ENCODE results near the gene CAPN6.

DNA sequence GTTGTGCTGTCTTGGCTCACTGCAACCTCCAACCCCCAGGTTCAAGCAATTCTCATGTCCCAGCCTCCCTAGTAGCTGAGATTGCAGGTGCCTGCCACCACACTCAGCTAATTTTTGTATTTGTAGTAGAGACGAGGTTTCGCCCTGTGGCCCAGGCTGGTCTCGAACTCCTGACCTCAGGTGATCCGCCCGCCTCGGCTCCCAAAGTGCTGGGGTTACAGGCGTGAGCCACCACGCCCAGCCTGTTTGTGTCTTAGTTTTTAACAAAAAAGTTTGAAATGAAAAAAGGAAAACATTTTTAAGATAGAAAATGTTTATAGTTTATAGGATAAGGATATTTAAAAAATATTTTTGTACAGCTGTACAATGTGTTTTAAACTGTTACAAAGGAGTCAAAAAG, 62.4 kb downstream of the CAPN6 start:
- TF ChIP-seq, protein P1, sequence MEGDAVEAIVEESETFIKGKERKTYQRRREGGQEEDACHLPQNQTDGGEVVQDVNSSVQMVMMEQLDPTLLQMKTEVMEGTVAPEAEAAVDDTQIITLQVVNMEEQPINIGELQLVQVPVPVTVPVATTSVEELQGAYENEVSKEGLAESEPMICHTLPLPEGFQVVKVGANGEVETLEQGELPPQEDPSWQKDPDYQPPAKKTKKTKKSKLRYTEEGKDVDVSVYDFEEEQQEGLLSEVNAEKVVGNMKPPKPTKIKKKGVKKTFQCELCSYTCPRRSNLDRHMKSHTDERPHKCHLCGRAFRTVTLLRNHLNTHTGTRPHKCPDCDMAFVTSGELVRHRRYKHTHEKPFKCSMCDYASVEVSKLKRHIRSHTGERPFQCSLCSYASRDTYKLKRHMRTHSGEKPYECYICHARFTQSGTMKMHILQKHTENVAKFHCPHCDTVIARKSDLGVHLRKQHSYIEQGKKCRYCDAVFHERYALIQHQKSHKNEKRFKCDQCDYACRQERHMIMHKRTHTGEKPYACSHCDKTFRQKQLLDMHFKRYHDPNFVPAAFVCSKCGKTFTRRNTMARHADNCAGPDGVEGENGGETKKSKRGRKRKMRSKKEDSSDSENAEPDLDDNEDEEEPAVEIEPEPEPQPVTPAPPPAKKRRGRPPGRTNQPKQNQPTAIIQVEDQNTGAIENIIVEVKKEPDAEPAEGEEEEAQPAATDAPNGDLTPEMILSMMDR (IDR thresholded peaks at IDR 0.05): no peak
- TF ChIP-seq POLR2AphosphoS5 (IDR thresholded peaks at IDR 0.05; ENCODE audit: low read depth, low read length) (no peak), SIN3A (IDR thresholded peaks at IDR 0.05; ENCODE audit: borderline replicate concordance, insufficient read depth, low read depth, low read length) (no peak)
- TF ChIP-seq, protein P2, sequence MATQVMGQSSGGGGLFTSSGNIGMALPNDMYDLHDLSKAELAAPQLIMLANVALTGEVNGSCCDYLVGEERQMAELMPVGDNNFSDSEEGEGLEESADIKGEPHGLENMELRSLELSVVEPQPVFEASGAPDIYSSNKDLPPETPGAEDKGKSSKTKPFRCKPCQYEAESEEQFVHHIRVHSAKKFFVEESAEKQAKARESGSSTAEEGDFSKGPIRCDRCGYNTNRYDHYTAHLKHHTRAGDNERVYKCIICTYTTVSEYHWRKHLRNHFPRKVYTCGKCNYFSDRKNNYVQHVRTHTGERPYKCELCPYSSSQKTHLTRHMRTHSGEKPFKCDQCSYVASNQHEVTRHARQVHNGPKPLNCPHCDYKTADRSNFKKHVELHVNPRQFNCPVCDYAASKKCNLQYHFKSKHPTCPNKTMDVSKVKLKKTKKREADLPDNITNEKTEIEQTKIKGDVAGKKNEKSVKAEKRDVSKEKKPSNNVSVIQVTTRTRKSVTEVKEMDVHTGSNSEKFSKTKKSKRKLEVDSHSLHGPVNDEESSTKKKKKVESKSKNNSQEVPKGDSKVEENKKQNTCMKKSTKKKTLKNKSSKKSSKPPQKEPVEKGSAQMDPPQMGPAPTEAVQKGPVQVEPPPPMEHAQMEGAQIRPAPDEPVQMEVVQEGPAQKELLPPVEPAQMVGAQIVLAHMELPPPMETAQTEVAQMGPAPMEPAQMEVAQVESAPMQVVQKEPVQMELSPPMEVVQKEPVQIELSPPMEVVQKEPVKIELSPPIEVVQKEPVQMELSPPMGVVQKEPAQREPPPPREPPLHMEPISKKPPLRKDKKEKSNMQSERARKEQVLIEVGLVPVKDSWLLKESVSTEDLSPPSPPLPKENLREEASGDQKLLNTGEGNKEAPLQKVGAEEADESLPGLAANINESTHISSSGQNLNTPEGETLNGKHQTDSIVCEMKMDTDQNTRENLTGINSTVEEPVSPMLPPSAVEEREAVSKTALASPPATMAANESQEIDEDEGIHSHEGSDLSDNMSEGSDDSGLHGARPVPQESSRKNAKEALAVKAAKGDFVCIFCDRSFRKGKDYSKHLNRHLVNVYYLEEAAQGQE (IDR thresholded peaks at IDR 0.05; ENCODE audit: insufficient read depth in 1 of 2, low read depth in 2 of 2, low read length in 1 of 2): no peak

All from Panc1 (cell line).